A549 (cell line): Measurements from ENCODE around the gene CDH22. TPM values are rescaled to one million over a fixed set of nuclear protein-coding genes. Genes with fewer than 3 reads are reported as not detected.
A peak's percentile ranks its signal among the peaks of the same experiment; 100 is the strongest.

ENCODE experiments used
- ATAC-seq, 2 experiments: fragments of 200-7000 bp in 1 of 2; fragments of >200 bp in 1 of 2; cut with Nextera tagmentation in 1 of 2; cut with Tn5 transposase in 1 of 2; 3 replicates each; pipeline versions ENCODE4 v1.8.0 to v1.9.1; 2018 to 2020; ENCODE audit warnings: mild to moderate bottlenecking in 1 of 2, moderate library complexity in 1 of 2
- CTCF ChIA-PET: fragments of 300-600 bp; sonication (Branson Sonifier 250); formaldehyde crosslinking; extraction: SDS; loops from one replicate; lab custom pipeline; 2021; ENCODE audit warnings: antibody characterized with exemption, inconsistent platforms; lab: Yijun Ruan, JAX
- POLR2A ChIA-PET: fragments of 350-600 bp; formaldehyde crosslinking; extraction: SDS; loops from one replicate; lab custom pipeline; 2021; ENCODE audit warnings: antibody characterized with exemption, inconsistent platforms; lab: Yijun Ruan, JAX
- DNase-seq, 2 experiments: peaks; one replicate each; pipeline versions ENCODE4 v3.0.0 to v3.0.0-alpha.2; 2011 to 2016; ENCODE audit warnings: low read depth in 1 of 2, low spot score in 1 of 2
- FAIRE-seq: peaks from 2 replicates; lab custom pipeline; 2011; peaks lifted over from hg19 to GRCh38; lab: Jason Lieb, UNC
- H3K27ac ChIP-seq, 2 experiments: fragments of >200 bp; sonication (Bioruptor Twin); formaldehyde crosslinking; 3 replicates each; pipeline ENCODE4 v1.5.1; 2016 to 2017
- H3K4me1 ChIP-seq: fragments of >200 bp; sonication (Bioruptor Twin); formaldehyde crosslinking; 3 replicates; pipeline ENCODE4 v1.6.1; 2016
- H3K4me2 ChIP-seq: fragments of >200 bp; sonication (Bioruptor Twin); formaldehyde crosslinking; 3 replicates; pipeline ENCODE4 v1.6.1; 2016
- H3K4me3 ChIP-seq: fragments of >200 bp; sonication (Bioruptor Twin); formaldehyde crosslinking; 3 replicates; pipeline ENCODE4 v1.5.1; 2016
- H3K9me3 ChIP-seq: fragments of >200 bp; sonication (Bioruptor Twin); formaldehyde crosslinking; 3 replicates; pipeline ENCODE4 v1.6.1; 2016
- BCL3 ChIP-seq: fragments of >200 bp; sonication (Bioruptor Twin); formaldehyde crosslinking; IDR thresholded peaks from 3 replicates; pipeline ENCODE4 v1.6.1; 2016
- CBX8 ChIP-seq: fragments of 200-600 bp; sonication (generic); IDR thresholded peaks from 2 replicates; pipeline ENCODE4 v1.6.1; 2016
- CEBPB ChIP-seq, 2 experiments: fragments of >200 bp in 1 of 2; sonication (Bioruptor Twin) in 1 of 2; formaldehyde crosslinking in 1 of 2; IDR thresholded peaks; 2 replicates each; pipeline ENCODE4 v1.6.1; 2012 to 2016
- E2F6 ChIP-seq: IDR thresholded peaks from 2 replicates; pipeline ENCODE4 v1.6.1; 2012; ENCODE audit warnings: low read depth, borderline replicate concordance
- HES2 ChIP-seq: fragments of >200 bp; sonication (Bioruptor Twin); formaldehyde crosslinking; IDR thresholded peaks from 2 replicates; pipeline ENCODE4 v1.6.1; 2016
- KDM5A ChIP-seq: fragments of 200-600 bp; sonication (generic); IDR thresholded peaks from 2 replicates; pipeline ENCODE4 v1.6.1; 2016; ENCODE audit warnings: antibody characterized with exemption, mild to moderate bottlenecking
- RAD21 ChIP-seq, 2 experiments: fragments of >200 bp in 1 of 2; sonication (Bioruptor Twin) in 1 of 2; formaldehyde crosslinking in 1 of 2; IDR thresholded peaks in 1 of 2; conservative IDR thresholded peaks in 1 of 2; 2 replicates in 1 of 2; 3 replicates in 1 of 2; pipeline ENCODE4 v1.6.1; 2012 to 2018; ENCODE audit warnings: inconsistent platforms in 1 of 2
- RARB ChIP-seq: fragments of 250-450 bp; sonication (Bioruptor Pico); IDR thresholded peaks from 2 replicates; pipeline ENCODE4 v1.8.0; 2021; ENCODE audit warnings: mild to moderate bottlenecking, moderate library complexity
- RNF2 ChIP-seq: fragments of 200-600 bp; sonication (generic); IDR thresholded peaks from 2 replicates; pipeline ENCODE4 v1.6.1; 2016; ENCODE audit warnings: low read depth, mild to moderate bottlenecking, antibody characterized with exemption, moderate library complexity, borderline replicate concordance
- SREBF2 ChIP-seq: fragments of 450-650 bp; IDR thresholded peaks from 2 replicates; pipeline ENCODE4 v1.6.1; 2014; ENCODE audit warnings: mild to moderate bottlenecking, moderate library complexity
- USF2 ChIP-seq: fragments of 450-650 bp; IDR thresholded peaks from 2 replicates; pipeline ENCODE4 v1.6.1; 2014; ENCODE audit warnings: antibody characterized with exemption
- ZSCAN20 ChIP-seq: fragments of 250-450 bp; sonication (Bioruptor Pico); IDR thresholded peaks from 2 replicates; pipeline ENCODE4 v1.8.0; 2022; ENCODE audit warnings: mild to moderate bottlenecking, moderate library complexity
- WGBS: methylation state at CpG from one replicate; pipeline ENCODE4 v1.1.6; 2017; ENCODE audit errors: missing lambda C conversion rate; 5-methylcytosine and 5-hydroxymethylcytosine counted together
- polyA plus RNA-seq, 4 experiments: library from polyadenylated mRNA; depleted of rRNA in 3 of 4; stranded (reverse); fragments of >200 nt; fragmentation: RNase III in 1 of 4; extraction: RNeasy Plus Mini Kit Qiagen cat#74134 plus additional on column Dnase treatment in 1 of 4; gene quantifications; 2 replicates in 3 of 4; 3 replicates in 1 of 4; pipeline ENCODE4 v1.2.3, GENCODE V29; 2011 to 2017

The CDH22 gene
- polyA plus RNA-seq, 2 of the 4 experiments (the other 2 are of a cell fraction) = not detected

GRCh38 chr20:46312075-46312944 is 4.0 kb upstream of the CDH22 start:
- ATAC-seq (peak in 1 of 2 experiments; percentile 26; a peak in 2 of 6 replicates), FAIRE-seq (no peak), DNase-seq (no peak)
- no peak for TF ChIP-seq USF2
- peak; percentile 44; the same call in 1 of the 2 replicates for TF ChIP-seq RNF2
- TF ChIP-seq E2F6 = no peak
- ChIA-PET CTCF (interaction anchor here (1.0 to 1.7 kb wide), 3 partner anchors 21 to 179 kb away, joined by 3 to 4 read pairs (median 3); no protein-coding TSS in a partner anchor), POLR2A (interaction anchor here (0.7 kb wide), 1 partner anchor 94 kb away, joined by 7 read pairs; the partner anchor contains the start of gene ELMO2)
- Histone ChIP-seq H3K4me1 (peaks cover 3% of the 10 kb centered on the region), H3K4me3 (peak overlapping the region; percentile 5; the same call in 1 of the 3 replicates), H3K9me3 (no peaks in the 10 kb centered on the region), H3K4me2 (peak overlapping the region; percentile 56), H3K27ac (0 out of 6 replicates have a peak overlapping the region, but pooled peaks of 1 of the 2 experiments have one; percentile 34)
- 8% methylated on average over 26 of the region's 47 CpGs for WGBS

- DNase-seq (no peak), ATAC-seq (no peak), FAIRE-seq (no peak)
- POLR2A ChIA-PET = no interaction called here
- H3K4me3 ChIP-seq = no peak overlapping the region
- CTCF ChIA-PET = interaction anchor here (1.0 kb wide), 1 partner anchor 20 kb away, joined by 3 read pairs; no protein-coding TSS in a partner anchor
- WGBS = 5% methylated on average over 5 of the region's 5 CpGs
- H3K9me3 ChIP-seq = no peaks in the 10 kb centered on the region
- TF ChIP-seq RARB = no peak
- TF ChIP-seq ZSCAN20 (CRISPR knock-in tag) = no peak
- TF ChIP-seq SREBF2 = no peak
- TF ChIP-seq CBX8 = no peak
- TF ChIP-seq HES2 = no peak
- TF ChIP-seq E2F6 = no peak
- peak overlapping the region; percentile 56 for H3K4me2 ChIP-seq
- H3K4me1 ChIP-seq = peaks cover 3% of the 10 kb centered on the region
- no peak overlapping the region for H3K27ac ChIP-seq
Observed at GRCh38 chr20:46311719-46312074, 3.4 kb upstream of the CDH22 start.

- no peak for ATAC-seq
- peaks cover 3% of the 10 kb centered on the region for H3K4me1 ChIP-seq
- peak in 1 of 2 experiments; percentile 20 for DNase-seq
- TF ChIP-seq CEBPB (IDR thresholded peaks at IDR 0.05) = peak; percentile 57 to 70; a peak in 3 of 4 replicates
- TF ChIP-seq BCL3 = no peak
- TF ChIP-seq RAD21 (conservative IDR thresholded peaks at IDR 0.05 in 1 of 2, IDR thresholded peaks at IDR 0.05 in 1 of 2) = no peak
- TF ChIP-seq KDM5A = no peak
- TF ChIP-seq, all 56 proteins: peak for 1
- Histone ChIP-seq H3K27ac (no peak overlapping the region), H3K9me3 (no peaks in the 10 kb centered on the region), H3K4me2 (no peak overlapping the region), H3K4me3 (no peak overlapping the region)
- no peak for FAIRE-seq
- CTCF ChIA-PET = interaction anchor here (1.0 kb wide), 1 partner anchor 20 kb away, joined by 3 read pairs; no protein-coding TSS in a partner anchor
- WGBS = 15% methylated on average over 5 of the region's 5 CpGs
- POLR2A ChIA-PET = no interaction called here
Observed at GRCh38 chr20:46311039-46311650, 2.8 kb upstream of the CDH22 start.
